Measurements from ENCODE around the gene TRPC5OS. TPM values are rescaled to one million over a fixed set of nuclear protein-coding genes. Genes with fewer than 3 reads are reported as not detected.

TRPC5OS gene
- total RNA-seq, 1 experiment from 2014 or later = not detected

DNA sequence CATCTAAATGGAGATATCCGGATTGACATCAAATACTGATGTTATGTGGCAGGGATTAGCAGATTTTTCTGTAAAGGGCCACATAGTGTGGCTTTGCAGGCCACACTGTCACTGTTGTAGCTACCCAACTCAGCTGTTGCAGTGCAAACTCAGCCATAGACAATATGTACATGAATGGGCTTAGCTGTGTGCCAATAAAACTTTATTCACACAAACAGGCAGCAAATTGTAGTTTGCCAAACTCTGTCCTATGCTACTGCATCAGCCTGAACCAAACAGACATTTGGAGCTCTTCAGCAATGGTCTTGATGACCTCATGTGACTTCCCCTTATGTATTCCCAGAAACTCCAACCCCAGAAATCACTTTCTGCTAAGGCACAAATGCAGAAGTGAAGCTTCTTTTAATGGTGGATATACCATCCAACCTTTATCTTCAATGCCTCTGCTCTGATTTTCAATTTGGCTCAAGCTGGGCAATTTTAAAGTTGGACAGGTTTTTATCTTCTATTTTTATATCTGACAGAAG is 18.4 kb upstream of the TRPC5OS start:
- BruUV-seq (replicated peaks) = no TSS peak
- CTCF ChIA-PET = no interaction called here

DNA sequence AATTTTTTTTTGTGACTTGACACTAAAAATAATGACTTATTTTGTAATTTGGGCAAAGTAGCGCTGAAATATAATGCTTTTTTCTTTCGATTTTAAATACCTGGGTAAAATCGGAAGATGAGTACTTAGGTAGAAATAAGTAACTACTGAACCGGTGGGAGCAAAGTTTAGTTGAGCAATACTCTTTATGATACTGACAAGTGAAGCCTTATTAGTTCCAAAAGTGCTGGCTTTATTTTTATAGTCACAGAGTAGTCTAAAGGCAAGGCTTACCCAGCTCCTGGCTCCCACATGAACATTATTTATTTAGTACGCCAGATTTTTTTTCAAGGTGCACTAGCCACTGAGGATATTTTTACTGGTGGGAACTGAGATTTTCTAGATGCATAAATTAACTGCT is 14.4 kb upstream of the TRPC5OS start:
- POLR2A ChIA-PET (ENCODE audit: low non-redundant PET) = no interaction called here
- Histone ChIP-seq H3K27me3 (replicated peaks; ENCODE audit: insufficient read depth, low read depth, low read length, poor library complexity) (peaks cover 15% of the 10 kb centered on the region), H3K36me3 (ENCODE audit: insufficient read depth, low read length, poor library complexity, severe bottlenecking) (no peaks in the 10 kb centered on the region), H3K27ac (ENCODE audit: low read depth, low read length, poor library complexity, severe bottlenecking) (no peak overlapping the region), H3K9me3 (ENCODE audit: low read depth, low read length, poor library complexity, severe bottlenecking) (no peaks in the 10 kb centered on the region), H3K4me1 (ENCODE audit: insufficient read depth, low read length, poor library complexity, severe bottlenecking) (no peaks in the 10 kb centered on the region), H3K4me3 (ENCODE audit: low read depth, low read length, poor library complexity, severe bottlenecking) (no peak overlapping the region)
- CTCF ChIA-PET = no interaction called here
- DNase-seq (ENCODE audit: low spot score) = no peak
- no TSS peak for BruUV-seq (replicated peaks)
- TF ChIP-seq, protein P1, sequence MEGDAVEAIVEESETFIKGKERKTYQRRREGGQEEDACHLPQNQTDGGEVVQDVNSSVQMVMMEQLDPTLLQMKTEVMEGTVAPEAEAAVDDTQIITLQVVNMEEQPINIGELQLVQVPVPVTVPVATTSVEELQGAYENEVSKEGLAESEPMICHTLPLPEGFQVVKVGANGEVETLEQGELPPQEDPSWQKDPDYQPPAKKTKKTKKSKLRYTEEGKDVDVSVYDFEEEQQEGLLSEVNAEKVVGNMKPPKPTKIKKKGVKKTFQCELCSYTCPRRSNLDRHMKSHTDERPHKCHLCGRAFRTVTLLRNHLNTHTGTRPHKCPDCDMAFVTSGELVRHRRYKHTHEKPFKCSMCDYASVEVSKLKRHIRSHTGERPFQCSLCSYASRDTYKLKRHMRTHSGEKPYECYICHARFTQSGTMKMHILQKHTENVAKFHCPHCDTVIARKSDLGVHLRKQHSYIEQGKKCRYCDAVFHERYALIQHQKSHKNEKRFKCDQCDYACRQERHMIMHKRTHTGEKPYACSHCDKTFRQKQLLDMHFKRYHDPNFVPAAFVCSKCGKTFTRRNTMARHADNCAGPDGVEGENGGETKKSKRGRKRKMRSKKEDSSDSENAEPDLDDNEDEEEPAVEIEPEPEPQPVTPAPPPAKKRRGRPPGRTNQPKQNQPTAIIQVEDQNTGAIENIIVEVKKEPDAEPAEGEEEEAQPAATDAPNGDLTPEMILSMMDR (conservative IDR thresholded peaks at IDR 0.05; ENCODE audit: low read depth, low read length) = no peak
- no peak for TF ChIP-seq EZH2 (IDR thresholded peaks at IDR 0.05; ENCODE audit: borderline replicate concordance, low read depth, low read length, poor library complexity, severe bottlenecking)
- intact Hi-C loops (cut with micrococcal nuclease; ENCODE audit: unreplicated experiment) = no loop called here

More for the DNA sequence above, 18.4 kb upstream of the TRPC5OS start:
- Histone ChIP-seq H3K27me3 (replicated peaks; ENCODE audit: insufficient read depth, low read depth, low read length, poor library complexity) (peaks cover 11% of the 10 kb centered on the region), H3K36me3 (ENCODE audit: insufficient read depth, low read length, poor library complexity, severe bottlenecking) (no peaks in the 10 kb centered on the region), H3K4me1 (ENCODE audit: insufficient read depth, low read length, poor library complexity, severe bottlenecking) (no peaks in the 10 kb centered on the region), H3K9me3 (ENCODE audit: low read depth, low read length, poor library complexity, severe bottlenecking) (no peaks in the 10 kb centered on the region), H3K27ac (ENCODE audit: low read depth, low read length, poor library complexity, severe bottlenecking) (no peak overlapping the region), H3K4me3 (ENCODE audit: low read depth, low read length, poor library complexity, severe bottlenecking) (no peak overlapping the region)
- DNase-seq (ENCODE audit: low spot score) = no peak
- TF ChIP-seq, protein P1 (conservative IDR thresholded peaks at IDR 0.05; ENCODE audit: low read depth, low read length) = no peak
- no peak for TF ChIP-seq EZH2 (IDR thresholded peaks at IDR 0.05; ENCODE audit: borderline replicate concordance, low read depth, low read length, poor library complexity, severe bottlenecking)
- intact Hi-C loops (cut with micrococcal nuclease; ENCODE audit: unreplicated experiment) = no loop called here
- POLR2A ChIA-PET (ENCODE audit: low non-redundant PET) = no interaction called here

DNA sequence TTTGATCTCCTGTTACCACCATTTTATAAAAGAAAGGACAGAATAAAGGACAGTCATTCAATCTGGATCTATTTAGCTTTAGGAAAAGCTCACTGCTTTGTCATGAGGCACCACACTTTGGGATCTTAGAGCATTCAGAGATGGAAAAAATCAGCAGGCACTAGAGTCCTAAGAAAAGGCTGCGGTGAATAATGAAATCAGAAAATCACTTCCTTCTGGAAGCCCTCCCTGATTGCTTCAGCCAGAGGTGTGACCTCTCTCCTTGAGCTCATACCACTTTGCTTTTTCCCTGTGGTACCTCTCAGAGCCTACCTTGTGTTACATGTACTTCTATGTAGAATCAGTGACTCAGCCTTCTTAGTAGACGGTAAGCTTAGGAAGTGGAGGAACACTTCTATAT is 8.7 kb upstream of the TRPC5OS start:
- no peak overlapping the region for H3K4me3 ChIP-seq (ENCODE audit: low read depth, low read length, poor library complexity, severe bottlenecking)
- H3K9me3 ChIP-seq (ENCODE audit: low read depth, low read length, poor library complexity, severe bottlenecking) = no peaks in the 10 kb centered on the region
- H3K27me3 ChIP-seq (replicated peaks; ENCODE audit: insufficient read depth, low read depth, low read length, poor library complexity) = peaks cover 4% of the 10 kb centered on the region
- intact Hi-C loops (cut with micrococcal nuclease; ENCODE audit: unreplicated experiment) = loop anchor here (5.0 kb wide), 1 partner anchor 165 kb away; no protein-coding TSS in a partner anchor
- BruUV-seq (replicated peaks) = no TSS peak
- TF ChIP-seq, protein P1 (conservative IDR thresholded peaks at IDR 0.05; ENCODE audit: low read depth, low read length) = no peak
- no peak for TF ChIP-seq EZH2 (IDR thresholded peaks at IDR 0.05; ENCODE audit: borderline replicate concordance, low read depth, low read length, poor library complexity, severe bottlenecking)
- CTCF ChIA-PET = no interaction called here
- DNase-seq (ENCODE audit: low spot score) = no peak
- POLR2A ChIA-PET (ENCODE audit: low non-redundant PET) = no interaction called here
- H3K4me1 ChIP-seq (ENCODE audit: insufficient read depth, low read length, poor library complexity, severe bottlenecking) = no peaks in the 10 kb centered on the region
- H3K27ac ChIP-seq (ENCODE audit: low read depth, low read length, poor library complexity, severe bottlenecking) = no peak overlapping the region
- H3K36me3 ChIP-seq (ENCODE audit: insufficient read depth, low read length, poor library complexity, severe bottlenecking) = no peaks in the 10 kb centered on the region
